ENCODE measurements around the gene GRIK4.
"Not testable (repeated sequence)": the region's sequence is repeated elsewhere in the genome, so short reads cannot be mapped to it uniquely, and the experiment has no call there.

The GRIK4 gene

GRCh38 chr11:120499088-120499487 is 12.5 kb upstream of the GRIK4 start:
- TF ChIP-seq, protein P1, sequence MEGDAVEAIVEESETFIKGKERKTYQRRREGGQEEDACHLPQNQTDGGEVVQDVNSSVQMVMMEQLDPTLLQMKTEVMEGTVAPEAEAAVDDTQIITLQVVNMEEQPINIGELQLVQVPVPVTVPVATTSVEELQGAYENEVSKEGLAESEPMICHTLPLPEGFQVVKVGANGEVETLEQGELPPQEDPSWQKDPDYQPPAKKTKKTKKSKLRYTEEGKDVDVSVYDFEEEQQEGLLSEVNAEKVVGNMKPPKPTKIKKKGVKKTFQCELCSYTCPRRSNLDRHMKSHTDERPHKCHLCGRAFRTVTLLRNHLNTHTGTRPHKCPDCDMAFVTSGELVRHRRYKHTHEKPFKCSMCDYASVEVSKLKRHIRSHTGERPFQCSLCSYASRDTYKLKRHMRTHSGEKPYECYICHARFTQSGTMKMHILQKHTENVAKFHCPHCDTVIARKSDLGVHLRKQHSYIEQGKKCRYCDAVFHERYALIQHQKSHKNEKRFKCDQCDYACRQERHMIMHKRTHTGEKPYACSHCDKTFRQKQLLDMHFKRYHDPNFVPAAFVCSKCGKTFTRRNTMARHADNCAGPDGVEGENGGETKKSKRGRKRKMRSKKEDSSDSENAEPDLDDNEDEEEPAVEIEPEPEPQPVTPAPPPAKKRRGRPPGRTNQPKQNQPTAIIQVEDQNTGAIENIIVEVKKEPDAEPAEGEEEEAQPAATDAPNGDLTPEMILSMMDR (IDR thresholded peaks at IDR 0.05; ENCODE audit: insufficient read depth, low read depth, low read length, missing control alignments): no peak
- DNase-seq (ENCODE audit: low read depth): no peak
- no peak overlapping the region for H3K4me3 ChIP-seq (ENCODE audit: low read depth, low read length)

DNA sequence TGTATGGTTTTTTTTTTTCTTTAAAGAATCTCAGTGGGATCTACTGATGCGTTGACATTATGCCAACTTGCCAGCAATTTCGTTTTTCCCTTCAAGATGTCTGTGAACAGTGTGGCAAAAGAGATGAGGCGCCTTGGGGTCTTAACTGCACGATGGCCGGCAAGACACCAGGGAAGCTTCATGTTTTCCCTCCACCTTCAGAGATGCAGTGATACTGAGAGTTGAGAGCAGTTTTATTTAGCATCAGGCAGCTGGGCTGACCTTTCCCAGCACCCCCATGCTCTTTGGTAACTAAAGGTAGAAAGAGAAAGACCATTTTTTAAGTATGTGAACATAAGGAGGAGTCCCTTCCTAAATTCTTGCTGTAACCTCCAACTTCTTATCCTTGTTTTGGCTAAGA is 11.7 kb upstream of the GRIK4 start:
- no peak for DNase-seq (ENCODE audit: low read depth)
- TF ChIP-seq, protein P1 (IDR thresholded peaks at IDR 0.05; ENCODE audit: insufficient read depth, low read depth, low read length, missing control alignments): no peak
- H3K4me3 ChIP-seq (ENCODE audit: low read depth, low read length): no peak overlapping the region

- TF ChIP-seq, protein P1 (IDR thresholded peaks at IDR 0.05; ENCODE audit: insufficient read depth, low read depth, low read length, missing control alignments): no peak
- DNase-seq (ENCODE audit: low read depth): no peak
- H3K4me3 ChIP-seq (ENCODE audit: low read depth, low read length): no peak overlapping the region
Measured at GRCh38 chr11:120500414-120501071, 11.0 kb upstream of the GRIK4 start.

DNA sequence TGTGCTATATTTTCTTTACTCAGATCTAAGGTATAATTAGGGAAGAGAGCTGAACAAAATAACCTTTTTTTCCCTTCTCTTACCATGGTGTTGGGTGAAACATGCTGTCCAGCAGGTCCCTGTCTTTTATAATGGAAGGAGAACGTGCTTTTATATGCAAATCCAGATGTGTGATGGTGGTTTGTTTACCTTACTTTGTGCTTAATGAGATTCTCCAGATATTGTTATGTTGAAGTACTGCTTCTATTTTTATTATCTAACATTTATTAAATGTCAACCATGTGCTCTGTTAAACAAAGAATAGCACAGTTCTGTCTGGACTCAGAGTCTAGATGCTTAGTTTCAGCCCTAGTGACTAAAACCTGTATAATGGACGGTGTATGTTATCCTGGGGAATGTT is 10.1 kb upstream of the GRIK4 start:
- TF ChIP-seq, protein P1 (IDR thresholded peaks at IDR 0.05; ENCODE audit: insufficient read depth, low read depth, low read length, missing control alignments): no peak
- no peak overlapping the region for H3K4me3 ChIP-seq (ENCODE audit: low read depth, low read length)
- DNase-seq (ENCODE audit: low read depth): no peak

GRCh38 chr11:120501976-120502755 is 9.4 kb upstream of the GRIK4 start:
- TF ChIP-seq, protein P1 (IDR thresholded peaks at IDR 0.05; ENCODE audit: insufficient read depth, low read depth, low read length, missing control alignments): no peak
- DNase-seq (ENCODE audit: low read depth): no peak
- H3K4me3 ChIP-seq (ENCODE audit: low read depth, low read length): no peak overlapping the region

DNA sequence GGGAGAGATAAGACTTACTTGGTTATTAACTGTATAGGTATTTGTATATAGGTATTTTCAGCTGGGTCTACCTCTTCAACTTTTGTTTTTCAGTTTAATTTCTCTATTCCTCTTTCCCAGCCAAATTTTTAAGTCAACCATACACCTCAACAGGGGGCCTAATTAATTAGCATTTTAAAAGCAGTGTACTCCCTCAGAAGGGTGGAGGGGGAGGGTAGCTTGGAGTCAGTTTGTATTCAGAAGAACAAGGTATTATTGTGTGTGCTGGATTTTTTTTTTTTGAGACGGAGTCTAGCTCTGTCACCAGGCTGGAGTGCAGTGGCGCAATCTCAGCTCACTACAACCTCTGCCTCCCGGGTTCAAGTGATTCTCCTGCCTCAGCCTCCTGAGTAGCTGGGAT is 8.0 kb upstream of the GRIK4 start:
- DNase-seq (ENCODE audit: low read depth); H3K4me3 ChIP-seq (ENCODE audit: low read depth, low read length): not testable (repeated sequence)

DNA sequence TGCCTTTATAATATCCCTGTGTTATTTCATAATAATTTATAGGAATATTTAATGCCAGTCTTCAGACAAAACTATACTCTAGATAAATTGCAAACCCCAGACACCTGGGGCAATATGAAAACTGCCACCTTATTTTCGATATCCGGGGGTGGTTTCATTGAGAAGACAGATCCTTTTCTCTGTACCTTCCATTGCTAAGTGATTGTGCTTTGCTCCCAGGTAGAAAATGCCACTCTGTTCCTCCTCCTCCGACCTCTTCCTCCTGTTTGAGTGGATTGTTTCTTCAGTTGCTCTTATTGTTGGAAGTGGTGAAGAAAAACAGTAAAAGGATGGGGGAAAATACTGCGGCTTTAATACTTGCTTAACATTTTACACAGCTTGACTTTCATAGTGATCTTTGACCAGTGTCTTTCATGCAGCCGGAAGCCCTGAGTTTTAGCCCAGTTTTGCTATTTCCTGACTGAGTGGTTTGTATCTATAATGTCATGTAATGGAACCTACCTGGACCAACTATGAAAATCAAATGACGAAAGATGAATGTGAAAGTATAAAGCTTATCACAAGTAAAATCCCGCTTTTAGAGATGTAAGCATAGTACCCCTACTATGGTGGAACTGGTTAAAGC is 5.6 kb upstream of the GRIK4 start:
- TF ChIP-seq, protein P1 (IDR thresholded peaks at IDR 0.05; ENCODE audit: insufficient read depth, low read depth, low read length, missing control alignments): no peak
- no peak for DNase-seq (ENCODE audit: low read depth)
- no peak overlapping the region for H3K4me3 ChIP-seq (ENCODE audit: low read depth, low read length)

Measured in GM12865 (cell line).